ENCODE data around the gene OR5AU1. TPM values are rescaled to one million over a fixed set of nuclear protein-coding genes. Genes with fewer than 3 reads are reported as not detected.

The OR5AU1 gene
- total RNA-seq, 1 experiment from 2014 or later = not detected

- H3K4me2 ChIP-seq (ENCODE audit: low read length) = no peak overlapping the region
- H3K27me3 ChIP-seq (ENCODE audit: insufficient read depth, low read length) = no peaks in the 10 kb centered on the region
- no peaks in the 10 kb centered on the region for H3K9me2 ChIP-seq (ENCODE audit: insufficient read depth)
- no TSS peak for BruUV-seq (replicated peaks)
- no peak overlapping the region for H3K9ac ChIP-seq (ENCODE audit: low read length)
- H3K9me3 ChIP-seq (ENCODE audit: control insufficient read depth in 1 of 2, insufficient read depth in 1 of 2, low read depth in 1 of 2, low read length in 2 of 2) = no peaks in the 10 kb centered on the region
- H3K4me1 ChIP-seq (ENCODE audit: control insufficient read depth in 1 of 2, insufficient read depth in 2 of 2, low read length in 2 of 2) = no peaks in the 10 kb centered on the region
- peaks cover 44% of the 10 kb centered on the region; the same call in 1 of the 2 replicates for H4K20me1 ChIP-seq (ENCODE audit: insufficient read depth)
- intact Hi-C loops (cut with micrococcal nuclease) = no loop called here
- CTCF ChIA-PET = no interaction called here
- RAD21 ChIA-PET (ENCODE audit: low non-redundant PET in 1 of 2, low total read pairs in 2 of 2, uncharacterized antibody in 2 of 2, unreplicated experiment in 2 of 2) = no interaction called here
- DNase-seq (ENCODE audit: low read depth, low spot score) (no peak), ATAC-seq (no peak)
- peaks cover 8% of the 10 kb centered on the region; the same call in 1 of the 2 replicates for H3K79me2 ChIP-seq (ENCODE audit: insufficient read depth, low read length)
- peaks cover 13 to 28% of the 10 kb centered on the region in 2 experiments; a peak in 2 of 4 replicates for H3K36me3 ChIP-seq (ENCODE audit: control insufficient read depth in 1 of 2, insufficient read depth in 2 of 2, low read length in 2 of 2)
- TF ChIP-seq SRF (IDR thresholded peaks at IDR 0.05; ENCODE audit: low read depth) = no peak
- TF ChIP-seq JUND (IDR thresholded peaks at IDR 0.05) = no peak
- TF ChIP-seq ZFX (IDR thresholded peaks at IDR 0.05) = no peak
- TF ChIP-seq TCF7L2 (IDR thresholded peaks at IDR 0.05; ENCODE audit: borderline replicate concordance, extremely low read depth, insufficient read depth, insufficient read length) = no peak
- no peak for TF ChIP-seq SP1 (IDR thresholded peaks at IDR 0.05; ENCODE audit: low read depth)
- TF ChIP-seq SIN3A (IDR thresholded peaks at IDR 0.05; ENCODE audit: low read depth) = no peak
- no peak for TF ChIP-seq CEBPB (IDR thresholded peaks at IDR 0.05; ENCODE audit: low read depth)
- no peak for TF ChIP-seq FOSL1 (IDR thresholded peaks at IDR 0.05; ENCODE audit: low read depth)
- no peak for TF ChIP-seq POLR2AphosphoS5 (IDR thresholded peaks at IDR 0.05; ENCODE audit: low read depth, low read length)
- no peak for TF ChIP-seq ATF3 (IDR thresholded peaks at IDR 0.05)
- no peak for TF ChIP-seq EGR1 (IDR thresholded peaks at IDR 0.05; ENCODE audit: low read depth)
- TF ChIP-seq ZNF274 (IDR thresholded peaks at IDR 0.05; ENCODE audit: low read depth, low read length) = no peak
- no peak for TF ChIP-seq CBX3 (IDR thresholded peaks at IDR 0.05; ENCODE audit: low read depth)
- no peak for TF ChIP-seq EZH2phosphoT487 (IDR thresholded peaks at IDR 0.05; ENCODE audit: borderline replicate concordance)
- H2AFZ ChIP-seq (ENCODE audit: low read depth, low read length, poor library complexity, severe bottlenecking) = no peak overlapping the region
- no peak overlapping the region for H3K4me3 ChIP-seq (replicated peaks in 1 of 2; ENCODE audit: low read depth in 1 of 2, low read length in 2 of 2)
- POLR2A ChIA-PET = no interaction called here
- no peak overlapping the region for H3K27ac ChIP-seq (ENCODE audit: low read depth, low read length)
Measured at GRCh38 chr14:21201732-21202462, 46.0 kb upstream of the OR5AU1 start.

All from HCT116 (cell line).